Fibroblast of upper back skin (primary cell): ENCODE measurements around the gene VANGL1.
"Not testable (repeated sequence)": the region's sequence is repeated elsewhere in the genome, so short reads cannot be mapped to it uniquely, and the experiment has no call there.

Experiments
- DNase-seq: peaks from one replicate; pipeline ENCODE4 v3.0.0-alpha.2; 2013

VANGL1 gene

GRCh38 chr1:115641762-115642167 lies at the start of gene VANGL1:
TSS of gene VANGL1 (plus strand) at chr1:115641970. CDS start at chr1:115651414, 9,444 bp downstream.
- peak; percentile 64 for DNase-seq

- DNase-seq = no peak
Measured at GRCh38 chr1:115592264-115592663, 49.5 kb upstream of the VANGL1 start.

- no peak for DNase-seq
Measured at GRCh38 chr1:115593365-115594259, 48.2 kb upstream of the VANGL1 start.

- peak; percentile 8 for DNase-seq
Measured at GRCh38 chr1:115594600-115594999, 47.2 kb upstream of the VANGL1 start.

- DNase-seq = peak; percentile 99
Measured at GRCh38 chr1:115595279-115596079, 46.3 kb upstream of the VANGL1 start.

GRCh38 chr1:115596080-115596780 lies 45.5 kb upstream of the VANGL1 start:
- DNase-seq = peak; percentile 73

- no peak for DNase-seq
Measured at GRCh38 chr1:115604508-115604907, 37.3 kb upstream of the VANGL1 start.

- DNase-seq = no peak
Measured at GRCh38 chr1:115606305-115606704, 35.5 kb upstream of the VANGL1 start.

GRCh38 chr1:115609021-115609420 lies 32.7 kb upstream of the VANGL1 start:
- DNase-seq = no peak

- DNase-seq = no peak
Measured at GRCh38 chr1:115613767-115614166, 28.0 kb upstream of the VANGL1 start.

GRCh38 chr1:115620453-115620852 lies 21.3 kb upstream of the VANGL1 start:
- DNase-seq = no peak

GRCh38 chr1:115620950-115621349 lies 20.8 kb upstream of the VANGL1 start:
- no peak for DNase-seq

- DNase-seq = no peak
Measured at GRCh38 chr1:115624859-115625258, 16.9 kb upstream of the VANGL1 start.

- DNase-seq = no peak
Measured at GRCh38 chr1:115630342-115630741, 11.4 kb upstream of the VANGL1 start.

GRCh38 chr1:115632251-115633026 lies 9.3 kb upstream of the VANGL1 start:
- DNase-seq = no peak

GRCh38 chr1:115633606-115634005 lies 8.2 kb upstream of the VANGL1 start:
- not testable (repeated sequence) for DNase-seq

- DNase-seq = not testable (repeated sequence)
Measured at GRCh38 chr1:115637247-115637646, 4.5 kb upstream of the VANGL1 start.

GRCh38 chr1:115640384-115640783 lies 1.4 kb upstream of the VANGL1 start:
- no peak for DNase-seq

- peak; percentile 24 for DNase-seq
Measured at GRCh38 chr1:115642168-115643072, 650 bp downstream of the VANGL1 start.

GRCh38 chr1:115643225-115643624 lies 1.5 kb downstream of the VANGL1 start:
- no peak for DNase-seq

- DNase-seq = no peak
Measured at GRCh38 chr1:115643666-115644065, 1.9 kb downstream of the VANGL1 start.
